NCI-H1105 (cell line): ENCODE measurements around the gene SLC25A23.
A peak's percentile ranks its signal among the peaks of the same experiment; 100 is the strongest.

Experiments
- DNase-seq: peaks from one replicate; lab custom pipeline; 2025; lab: John Stamatoyannopoulos, UW

Gene SLC25A23

DNA sequence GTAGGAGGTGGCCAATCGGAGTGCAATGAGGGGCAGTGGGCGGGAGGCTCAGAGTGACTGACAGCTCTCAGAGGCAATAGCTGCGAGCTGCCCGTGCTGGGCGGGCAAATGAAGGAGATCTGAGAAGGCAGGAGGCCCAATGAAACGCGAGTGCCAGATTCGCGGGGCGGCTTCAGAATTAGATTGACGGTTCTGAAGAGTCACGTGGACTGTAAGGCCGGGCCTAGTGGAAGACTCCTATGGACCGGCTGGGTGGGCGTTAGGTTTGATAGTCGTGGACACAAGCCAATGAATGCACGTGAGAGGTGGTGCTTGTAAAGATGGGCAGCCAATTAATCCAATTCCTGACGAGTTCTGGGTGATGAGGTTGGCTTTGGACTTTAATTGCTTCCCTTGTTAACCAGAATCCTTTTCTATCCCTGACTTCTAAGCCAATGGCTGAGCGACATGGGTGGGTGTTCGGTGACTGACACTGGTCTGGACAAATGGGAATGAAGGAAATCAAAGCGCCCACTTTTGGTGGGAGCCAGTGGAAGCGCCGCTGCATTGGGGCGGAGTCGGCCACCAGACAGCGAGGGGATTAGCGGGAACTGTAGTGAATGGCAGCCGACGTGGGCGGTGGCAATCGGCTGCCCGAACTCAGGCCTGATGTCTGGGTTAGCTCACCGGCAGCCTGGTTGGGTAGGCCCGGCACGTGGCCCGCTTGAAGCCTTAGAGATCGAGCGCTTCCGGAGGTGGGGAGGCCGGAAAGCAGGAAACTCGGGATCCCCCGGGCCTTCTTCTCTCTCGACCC, 34.5 kb downstream of the SLC25A23 start:
- DNase-seq = peak; percentile 100

DNA sequence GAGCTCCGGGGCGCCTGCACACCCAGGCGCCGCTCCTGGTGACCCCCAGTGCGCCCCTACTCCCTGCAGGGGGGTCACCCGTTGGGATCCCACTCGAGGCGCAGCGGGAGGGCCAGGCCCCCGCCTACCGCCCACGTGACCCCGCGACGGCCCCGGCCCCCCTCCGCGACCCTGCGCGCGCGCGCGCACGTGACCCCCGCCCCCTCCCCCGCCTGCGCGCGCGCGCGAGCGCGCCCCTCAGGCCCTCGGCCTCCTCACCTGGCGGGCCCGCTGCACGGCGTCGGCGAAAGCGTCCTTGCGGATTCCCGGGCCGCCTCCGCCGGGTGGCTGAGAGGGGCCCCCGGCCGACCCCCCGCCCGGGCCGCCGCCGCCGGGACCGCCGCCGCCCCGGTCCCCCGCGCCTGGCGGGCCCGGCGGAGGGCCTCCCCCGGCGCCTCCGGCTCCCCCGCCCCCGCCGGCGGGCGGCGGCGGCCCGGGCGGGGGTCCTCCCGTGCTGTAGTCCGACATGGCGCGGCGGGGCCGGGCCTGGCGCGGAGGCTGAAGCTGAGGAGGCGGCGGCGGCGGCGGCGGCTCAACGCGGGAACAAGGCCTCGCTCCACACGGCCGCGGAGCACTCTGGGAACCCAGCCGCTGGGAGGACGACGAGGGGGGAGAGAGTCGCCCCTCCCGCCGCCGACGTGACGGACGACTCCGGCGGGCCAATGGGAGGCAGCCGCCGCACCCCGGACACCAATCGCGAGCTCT, 35.2 kb downstream of the SLC25A23 start, which contains the start of gene KHSRP:
TSS of gene KHSRP (minus strand) at position 617 of the 744 bp plus-strand sequence. CDS start at position 507, 110 bp downstream.
- DNase-seq = peak; percentile 54

DNA sequence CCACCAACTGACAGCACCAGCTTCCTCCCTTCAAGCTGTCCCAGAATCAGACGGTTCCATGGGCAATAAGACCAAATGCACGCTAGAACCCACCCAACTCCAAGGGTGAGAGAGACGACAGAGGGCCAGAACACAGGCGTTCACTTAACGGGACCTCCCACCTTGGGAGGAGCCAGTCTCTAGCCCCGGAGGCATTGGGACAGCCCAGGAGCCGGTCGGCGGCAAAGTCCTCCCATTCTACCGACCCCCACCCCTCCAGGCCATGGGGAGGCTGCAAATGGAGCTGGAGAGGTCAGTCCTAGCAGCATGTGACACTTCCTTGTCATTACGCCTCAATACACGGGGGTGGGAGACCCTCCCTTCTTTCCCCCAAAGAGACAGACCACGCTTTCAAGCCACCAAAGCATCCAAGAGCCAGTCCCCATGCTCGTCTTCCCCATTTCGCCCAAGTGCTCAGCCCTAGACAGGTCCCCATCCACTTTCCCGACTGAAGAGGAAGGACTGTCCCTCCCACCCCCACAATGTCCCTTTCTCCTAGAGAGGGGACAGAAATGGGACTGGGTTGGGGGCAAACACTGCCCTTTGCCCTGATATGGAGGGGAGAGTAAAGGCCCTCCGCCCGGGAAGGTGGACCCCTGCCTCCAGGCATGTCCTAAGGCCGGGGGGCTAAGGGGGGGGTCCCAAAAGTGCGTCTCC, 35.9 kb downstream of the SLC25A23 start:
- DNase-seq = no peak

DNA sequence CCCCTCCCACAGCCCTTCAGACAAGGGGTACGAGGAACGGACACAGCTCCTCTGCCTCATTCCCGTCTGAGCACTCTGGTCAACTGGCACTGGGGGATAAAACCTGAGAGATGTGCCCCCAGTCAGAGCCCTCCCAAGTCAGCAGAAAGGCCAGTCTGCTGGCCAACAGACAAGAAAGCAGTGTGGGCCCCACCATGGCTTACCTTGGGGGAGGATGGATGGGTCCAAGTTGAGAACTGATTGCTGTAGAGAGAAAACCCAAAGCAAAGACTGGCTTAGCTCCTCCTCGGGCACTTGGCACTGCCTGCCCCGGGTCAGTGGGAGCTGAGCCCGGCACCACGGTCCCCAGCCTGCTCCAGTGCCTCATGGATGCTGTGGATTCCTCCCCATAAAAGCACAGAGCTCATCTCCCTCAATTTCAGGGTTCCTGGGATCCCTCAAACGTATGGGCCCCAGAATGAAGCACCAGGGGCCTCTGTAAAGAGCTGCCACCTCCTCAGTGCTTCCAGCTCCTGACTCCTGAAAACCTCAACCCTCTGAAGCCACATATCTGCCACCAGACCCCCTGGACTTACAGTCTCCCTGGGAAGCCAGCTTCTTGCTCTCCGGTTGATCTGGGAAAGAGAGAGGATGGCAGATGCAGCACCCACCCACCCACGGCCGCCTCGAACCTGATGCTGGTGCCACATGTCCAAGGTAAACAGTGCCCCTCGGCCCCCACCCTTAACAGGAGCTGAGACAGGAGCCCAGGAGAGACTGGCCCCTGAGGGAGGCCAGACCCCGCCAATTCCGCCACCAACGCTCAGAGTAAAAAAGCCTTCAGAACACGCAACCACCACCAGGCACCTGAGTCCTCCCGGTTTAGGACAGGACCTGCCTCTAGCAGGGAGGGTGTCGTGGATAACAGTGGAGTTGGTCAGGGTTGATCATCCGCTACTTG, 38.2 kb downstream of the SLC25A23 start:
- no peak for DNase-seq

DNA sequence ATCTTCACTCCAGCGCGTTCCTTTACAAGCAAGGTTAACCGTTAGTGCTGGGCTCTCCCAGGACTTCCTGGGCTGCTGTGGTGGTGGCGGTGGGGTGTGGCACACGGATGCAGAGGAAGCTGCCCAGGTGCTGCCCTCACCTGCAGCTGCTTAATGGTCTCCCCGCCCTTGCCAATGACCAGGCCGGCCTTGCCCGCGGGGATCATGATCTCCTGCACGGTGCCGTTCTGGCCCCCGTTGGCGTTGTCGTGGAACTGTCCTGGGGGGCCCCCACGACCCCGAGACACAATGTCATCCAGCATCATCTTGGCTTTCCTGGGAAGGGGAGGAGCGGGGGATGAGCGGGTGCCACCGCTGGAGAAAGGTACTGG, 41.0 kb downstream of the SLC25A23 start:
- no peak for DNase-seq

DNA sequence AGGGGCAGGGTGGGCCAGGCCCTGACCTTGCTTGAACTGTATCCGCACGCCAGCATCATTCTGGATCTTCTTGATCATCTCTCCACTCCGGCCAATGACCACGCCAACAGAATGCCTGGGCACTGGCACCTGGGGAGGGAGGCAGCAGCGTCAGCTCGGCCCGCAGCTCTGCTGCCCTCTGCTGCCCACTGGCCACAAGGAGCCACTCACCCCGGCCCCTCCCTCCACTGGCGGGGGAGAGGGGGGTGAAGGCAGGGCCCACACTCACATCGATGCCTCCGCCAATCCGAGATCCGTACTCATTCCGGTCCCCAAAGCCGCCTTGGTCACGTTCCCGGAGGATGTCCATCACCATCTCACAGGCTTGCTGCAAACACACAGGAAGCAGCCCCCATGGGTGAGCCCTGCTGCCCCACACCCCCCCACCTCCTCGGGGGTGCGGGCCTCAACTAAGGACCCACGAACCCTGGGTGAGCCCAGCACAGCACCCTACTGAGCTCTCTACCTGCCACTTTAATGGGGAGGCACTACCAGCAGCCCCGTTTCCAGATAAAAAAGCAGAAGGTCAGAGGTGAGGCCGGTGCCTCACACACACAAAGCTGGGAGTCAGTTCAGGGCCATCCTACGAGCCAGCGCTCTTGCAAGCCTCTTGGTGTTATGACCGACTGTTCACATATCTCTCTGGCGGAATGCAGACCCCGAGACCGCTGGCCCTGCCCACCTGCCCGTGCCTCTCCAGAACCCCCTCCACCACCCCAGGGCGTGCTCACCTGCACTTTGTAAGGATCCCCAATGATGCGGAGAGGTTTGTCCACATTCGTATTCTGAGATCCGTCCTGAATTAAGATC, 41.7 kb downstream of the SLC25A23 start:
- no peak for DNase-seq

DNA sequence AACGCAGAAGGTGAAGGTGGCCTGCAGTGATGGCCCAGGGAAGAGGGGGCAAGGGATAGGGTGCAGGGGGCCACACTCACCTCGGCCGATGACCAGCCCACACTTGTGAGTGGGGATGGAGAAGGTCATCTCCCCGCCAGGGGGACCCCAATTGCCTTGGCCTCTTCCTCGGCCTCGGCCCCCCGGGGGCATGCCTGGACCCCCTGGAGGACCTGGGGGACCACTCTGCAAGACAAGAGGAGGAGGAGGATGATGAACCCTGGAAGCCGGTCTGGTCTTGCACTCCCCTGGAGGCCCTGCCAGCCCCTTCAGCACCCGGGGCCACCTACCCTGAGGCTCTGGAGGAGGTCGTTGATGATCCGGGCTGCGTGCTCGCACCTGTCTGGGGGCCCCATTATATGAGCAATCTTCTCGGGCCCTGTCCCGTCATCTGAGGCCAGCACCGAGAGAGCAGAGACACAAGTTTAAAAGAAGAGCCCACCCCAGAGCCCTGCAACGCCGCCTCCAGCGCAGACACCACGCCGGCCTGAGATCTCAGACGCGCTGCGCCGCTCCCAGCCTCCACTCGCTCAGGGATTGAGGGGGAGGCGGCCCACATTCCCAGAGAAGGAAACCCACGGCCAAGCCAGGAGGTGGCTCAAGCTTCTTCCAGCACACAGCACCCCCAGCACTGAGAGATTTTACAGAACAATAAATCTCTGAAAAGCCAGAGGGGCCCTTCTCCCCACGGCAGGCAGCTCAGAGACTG, 42.8 kb downstream of the SLC25A23 start:
- DNase-seq = no peak

DNA sequence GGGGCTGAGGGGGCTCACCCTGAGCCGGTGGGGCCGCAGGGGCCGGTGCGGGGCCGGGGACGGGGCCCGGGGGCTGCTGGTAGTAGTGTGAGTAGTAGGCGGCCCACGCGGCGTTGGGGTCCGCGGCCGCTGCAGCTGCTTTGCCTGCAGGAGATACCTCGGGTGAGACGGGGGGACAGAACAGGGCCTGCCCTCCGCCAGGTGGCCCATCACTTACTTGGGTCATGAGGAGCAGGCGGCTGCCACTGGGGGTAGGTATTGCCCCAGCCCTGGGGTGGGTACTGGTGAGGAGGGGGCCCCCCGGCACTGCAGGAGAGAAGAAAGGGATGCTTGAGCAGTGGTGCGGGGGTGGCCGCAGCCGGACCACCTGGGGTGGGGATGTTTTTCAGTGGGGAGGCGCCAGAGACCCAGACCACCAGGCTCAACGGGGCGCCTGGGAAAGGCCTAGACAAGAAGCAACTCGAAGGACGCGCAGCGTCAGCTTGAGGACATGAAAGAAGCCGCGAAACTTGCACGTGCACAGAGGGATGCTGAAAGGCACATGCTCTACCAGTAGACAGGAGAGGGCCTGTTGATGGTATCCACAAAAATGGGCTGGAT, 43.9 kb downstream of the SLC25A23 start:
- DNase-seq = no peak

DNA sequence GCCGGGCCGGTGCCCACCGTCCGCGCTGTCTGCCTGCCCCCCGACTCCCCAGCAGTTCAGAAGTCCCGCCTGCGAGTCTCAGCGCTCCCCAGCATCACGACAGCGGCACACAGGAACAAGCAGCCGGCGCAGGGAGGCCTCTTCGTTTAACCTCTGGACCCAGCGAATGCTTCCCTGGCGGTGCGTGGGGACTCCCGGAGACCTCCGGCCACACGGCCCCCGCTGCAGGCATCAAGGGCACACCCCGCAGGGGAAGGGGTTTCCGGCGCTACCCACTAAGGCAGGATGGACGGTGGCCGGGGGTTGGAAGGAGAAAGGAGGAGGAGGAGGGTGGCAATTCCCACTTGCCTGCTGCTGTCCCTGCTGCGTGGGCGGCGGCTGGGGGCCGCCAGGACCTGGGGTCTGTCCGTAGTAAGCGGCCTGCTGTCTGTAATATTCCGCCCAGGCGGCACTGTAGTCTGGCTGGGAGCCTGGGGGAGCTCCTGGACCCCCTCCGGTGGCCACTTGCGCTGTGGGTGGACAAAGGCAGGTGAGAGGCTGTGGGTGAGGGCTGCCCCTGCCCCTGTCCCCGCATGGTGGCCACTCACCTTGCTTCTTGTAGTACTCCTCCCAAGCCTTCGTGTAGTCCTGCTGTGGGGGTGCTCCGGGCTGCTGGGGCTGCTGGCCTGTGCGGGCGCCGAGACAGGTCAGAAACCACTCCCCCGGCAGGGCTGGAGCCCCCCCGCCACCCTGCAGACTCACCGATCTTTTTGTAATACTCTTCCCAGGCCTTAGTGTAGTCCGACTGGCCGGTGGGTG, 44.6 kb downstream of the SLC25A23 start:
- no peak for DNase-seq

DNA sequence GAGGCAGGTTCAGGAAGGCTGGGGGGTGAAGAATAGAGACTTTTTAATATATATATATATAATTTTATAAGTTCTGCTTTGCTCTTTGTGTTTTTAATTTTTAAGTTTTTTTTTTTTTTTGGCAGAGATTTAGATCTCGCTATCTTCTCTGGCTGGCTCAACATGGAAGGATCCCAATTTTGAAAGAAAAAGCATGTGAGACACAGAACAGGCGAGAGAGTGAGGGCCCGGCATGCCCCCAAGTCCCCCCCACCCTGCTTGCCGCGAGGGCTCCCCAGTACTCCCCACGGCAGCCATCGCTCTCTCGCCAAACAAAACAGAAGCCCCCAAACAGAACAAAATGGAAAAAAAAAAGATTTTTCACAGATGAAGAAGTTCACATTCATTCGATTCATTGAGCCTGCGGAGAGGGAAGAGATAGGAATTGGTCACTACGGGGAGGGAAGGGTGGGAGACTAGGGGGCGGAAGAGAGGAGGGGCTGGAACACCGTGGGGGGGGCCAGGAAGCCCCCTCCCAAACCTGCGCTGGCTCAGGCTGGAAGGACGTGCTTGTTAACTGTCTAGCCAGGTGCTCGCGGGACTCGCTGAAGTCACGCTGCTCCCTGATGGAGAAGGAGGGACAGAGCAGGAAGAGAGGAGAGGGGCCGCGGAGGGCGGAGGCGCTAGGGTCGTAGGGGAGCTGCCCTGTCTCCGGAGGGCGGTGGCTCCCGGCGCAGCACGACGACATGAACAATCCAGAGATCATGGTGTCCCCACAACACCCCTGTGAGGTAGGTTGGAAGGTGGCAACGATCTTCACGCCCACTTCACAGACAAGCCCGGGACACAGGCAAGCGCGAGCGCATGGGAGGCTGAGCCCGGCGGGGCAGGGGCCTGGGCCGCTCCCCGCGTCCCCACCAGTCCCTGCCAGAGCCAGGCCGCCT, 45.6 kb downstream of the SLC25A23 start:
- no peak for DNase-seq

DNA sequence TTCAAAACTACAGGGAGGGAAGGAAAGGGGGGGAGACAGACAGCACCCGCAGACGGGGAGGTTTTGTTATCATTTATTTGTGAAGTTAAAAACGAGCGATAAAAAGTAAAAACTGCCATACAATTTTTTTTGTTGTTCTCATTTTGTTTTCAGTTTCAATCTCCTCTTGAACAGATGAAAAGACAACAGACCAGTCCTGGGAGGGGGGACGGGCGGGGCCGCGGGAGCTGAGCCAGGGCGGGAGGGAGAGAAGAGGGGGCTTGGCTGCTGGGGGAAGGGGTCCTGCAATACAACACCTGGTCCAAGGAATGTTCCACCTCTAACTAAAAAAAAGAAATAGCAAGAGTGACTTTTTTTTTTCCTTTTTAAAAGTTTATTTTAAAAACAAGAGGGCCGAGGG, 46.3 kb downstream of the SLC25A23 start:
- no peak for DNase-seq

DNA sequence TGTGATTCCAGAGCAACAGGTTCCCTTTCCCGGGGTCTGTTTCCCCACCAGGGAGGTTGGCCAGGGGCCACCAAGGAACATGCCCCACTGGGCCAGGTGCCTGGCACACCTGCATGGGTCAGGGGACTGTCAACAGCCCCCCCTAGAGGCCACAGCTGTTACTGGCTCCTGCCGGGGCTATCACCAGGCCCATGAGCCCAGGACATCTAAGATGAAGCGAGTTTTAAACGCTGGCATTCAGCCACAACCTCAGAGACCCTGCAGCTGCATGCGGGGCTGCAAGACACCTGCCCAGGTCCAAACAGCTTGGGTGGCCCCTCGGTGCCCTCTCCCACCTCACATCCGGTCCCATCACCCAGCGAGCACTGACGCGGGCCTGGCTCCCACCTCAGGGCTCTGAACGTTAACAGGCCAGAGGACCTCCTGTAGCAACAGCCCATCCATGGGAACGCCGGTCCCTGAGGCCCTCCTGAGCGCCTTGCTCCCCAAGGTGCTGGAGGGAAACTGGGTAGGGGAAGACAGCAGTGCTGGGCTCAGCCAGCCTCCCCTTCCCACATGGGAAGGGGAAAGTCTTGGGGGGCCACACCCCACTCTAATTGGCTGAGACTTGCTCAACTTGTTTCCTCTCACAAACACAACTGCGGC, 47.0 kb downstream of the SLC25A23 start:
- no peak for DNase-seq

DNA sequence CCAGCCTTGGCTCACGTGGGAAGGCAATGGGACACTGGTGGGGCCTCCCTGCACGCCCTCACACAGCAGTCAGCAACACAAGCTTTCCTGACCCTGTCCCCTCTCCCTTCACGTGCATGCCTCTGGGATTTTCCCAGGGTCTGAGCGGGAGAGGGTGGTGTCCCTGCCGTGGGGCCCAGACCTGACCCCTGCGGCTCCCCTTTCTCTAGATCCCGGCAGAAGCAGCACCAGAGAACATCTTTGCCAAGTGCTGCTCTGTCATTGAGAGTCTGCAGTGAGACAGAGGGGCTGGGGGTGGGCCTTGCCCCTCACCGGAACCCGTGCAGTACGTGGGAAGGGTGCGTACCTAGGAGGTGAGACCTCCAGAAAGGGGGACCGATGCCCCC, 47.5 kb downstream of the SLC25A23 start:
- no peak for DNase-seq

DNA sequence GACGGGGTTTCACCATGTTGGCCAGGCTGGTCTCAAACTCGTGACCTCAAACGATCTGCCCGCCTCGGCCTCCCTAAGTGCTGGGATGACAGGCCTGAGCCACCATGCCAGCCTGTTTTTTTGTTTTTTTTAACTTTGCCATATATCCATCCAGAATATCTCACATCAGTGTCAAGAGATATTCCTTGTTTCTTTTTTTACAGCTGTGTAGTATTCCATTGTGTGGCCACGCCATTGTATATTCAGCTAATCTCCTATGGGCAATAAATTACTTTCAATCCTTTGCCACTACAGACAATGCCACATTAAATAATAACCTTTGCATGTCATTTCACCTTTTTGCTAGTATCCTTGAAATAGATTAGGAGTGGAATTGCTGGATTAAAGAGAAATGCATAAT, 50.2 kb downstream of the SLC25A23 start:
- no peak for DNase-seq

DNA sequence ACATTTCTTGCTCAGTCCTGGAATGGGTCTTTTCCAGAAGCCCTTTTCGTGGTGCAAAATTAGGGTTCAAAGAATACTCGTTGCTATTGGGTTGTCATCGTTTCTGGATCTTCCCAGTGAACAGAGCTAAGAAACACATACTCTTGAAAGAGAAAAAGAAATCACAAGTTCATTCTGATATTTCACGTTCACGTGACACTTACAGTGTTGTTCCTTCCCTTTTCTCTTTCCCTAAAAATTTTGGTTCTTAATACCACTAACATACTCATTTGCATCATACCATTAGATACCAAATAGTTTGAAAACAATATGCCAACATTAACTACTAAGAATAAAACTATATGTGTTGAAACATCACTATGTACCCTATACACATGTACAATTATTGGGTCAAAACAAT, 53.2 kb downstream of the SLC25A23 start:
- no peak for DNase-seq

DNA sequence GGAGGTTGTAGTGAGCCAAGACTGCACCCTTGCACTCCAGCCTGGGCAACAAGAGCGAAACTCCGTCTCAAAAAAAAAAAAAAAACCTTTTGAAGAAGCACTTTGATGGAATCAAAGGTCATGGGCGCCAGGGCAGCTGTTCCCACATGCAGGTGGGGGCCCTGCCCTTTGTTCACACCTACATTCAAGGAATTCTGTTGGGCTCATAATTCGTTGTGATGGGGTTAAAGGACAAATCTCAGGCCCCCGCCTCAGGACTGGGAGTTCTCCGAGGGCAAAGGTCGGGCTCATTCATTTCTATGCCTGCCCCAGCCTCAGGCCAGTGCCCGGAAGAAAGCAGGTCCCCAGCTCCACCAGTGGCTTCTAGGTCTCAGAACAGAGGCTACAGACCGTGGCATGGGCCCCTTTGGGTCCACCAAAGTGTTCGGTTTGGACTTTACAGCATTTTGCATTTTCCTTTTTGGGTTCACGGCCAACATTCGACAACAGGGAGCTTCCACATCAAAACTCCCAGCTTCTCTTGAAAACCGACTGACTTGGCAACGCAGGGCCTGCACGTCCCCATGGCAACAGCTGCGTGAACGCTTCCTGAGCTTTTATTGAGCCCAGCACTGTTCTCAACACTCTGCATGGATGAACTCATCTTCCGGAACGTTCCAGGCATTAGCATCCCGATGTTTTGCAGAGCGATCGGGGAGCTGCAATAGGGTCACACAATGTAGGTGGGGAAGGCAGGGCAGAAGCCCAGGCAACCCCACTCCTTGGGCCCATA, 56.6 kb downstream of the SLC25A23 start:
- no peak for DNase-seq
